ENCODE results near the gene CCDC85C. TPM values are rescaled to one million over a fixed set of nuclear protein-coding genes. Genes with fewer than 3 reads are reported as not detected.

Gene CCDC85C
- polyA plus RNA-seq, 1 experiment, result 11.8 TPM

DNA sequence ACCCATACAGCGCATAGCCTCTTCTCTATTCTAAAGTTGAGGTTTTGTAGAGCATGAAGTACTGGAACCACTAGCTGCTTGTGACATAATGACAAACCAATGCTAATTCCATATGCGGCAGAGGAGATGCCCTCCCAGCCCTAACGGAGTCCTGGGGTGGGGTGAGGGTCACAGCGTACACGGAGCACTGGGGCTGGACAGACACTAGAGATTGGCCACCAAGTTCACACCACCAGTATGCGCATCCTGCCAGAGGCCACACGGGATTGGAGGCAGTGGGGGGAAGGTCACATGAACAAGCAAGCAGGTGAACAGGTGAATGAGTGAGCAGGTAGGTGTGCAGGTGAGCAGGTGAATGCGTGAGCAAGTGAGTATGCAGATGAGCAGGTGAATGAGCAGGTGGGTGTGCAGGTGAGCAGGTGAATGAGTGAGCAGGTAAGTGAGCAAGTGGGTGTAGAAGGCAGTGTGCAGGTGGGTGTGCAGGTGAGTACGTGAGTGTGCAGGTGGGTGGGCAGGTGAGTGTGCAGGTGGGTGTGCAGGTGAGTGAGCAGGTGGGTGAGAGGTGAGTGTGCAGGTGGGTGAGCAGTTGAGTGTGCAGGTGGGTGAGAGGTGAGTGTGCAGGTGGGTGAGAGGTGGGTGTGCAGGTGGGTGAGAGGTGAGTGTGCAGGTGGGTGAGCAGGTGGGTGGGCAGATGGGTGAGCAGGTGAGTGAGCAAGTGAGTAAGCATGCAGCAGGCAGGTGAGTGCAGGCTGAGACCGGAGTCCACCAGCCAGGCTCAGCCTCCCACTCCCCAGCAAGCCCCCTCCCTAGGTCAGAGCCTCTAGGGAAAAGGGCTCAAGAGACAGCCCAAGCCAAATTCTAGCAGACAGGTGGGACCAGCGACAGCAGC, 52.7 kb downstream of the CCDC85C start:
- POLR2A ChIA-PET, result no interaction called here

DNA sequence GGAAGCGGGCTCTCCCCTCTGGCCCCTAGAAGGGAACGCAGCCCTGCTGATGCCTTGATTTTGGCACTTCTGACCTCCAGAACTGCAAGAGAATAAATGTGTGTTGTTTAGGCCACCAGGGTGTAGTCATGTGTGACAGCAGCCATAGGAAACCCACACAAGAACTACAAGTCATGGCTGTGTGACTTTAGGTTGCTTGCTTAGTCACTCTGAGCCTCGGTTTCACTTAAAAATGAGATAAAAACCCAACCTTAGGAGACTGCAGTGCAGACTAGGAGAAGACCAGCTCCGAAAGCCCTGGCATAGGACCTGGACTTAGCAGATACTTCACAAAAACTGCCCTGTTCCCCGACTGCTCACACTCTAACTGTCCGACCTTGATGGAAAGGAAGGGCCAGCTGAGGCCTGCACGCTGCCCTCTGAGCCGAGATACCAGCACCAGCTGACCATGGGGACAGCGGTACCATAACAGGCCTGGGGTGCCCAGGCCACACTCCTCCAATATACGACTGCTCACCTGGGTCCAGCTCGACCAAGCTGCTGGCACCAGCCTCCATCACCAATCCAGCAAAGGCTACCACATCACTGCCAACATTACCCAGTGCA, 53.5 kb downstream of the CCDC85C start:
- POLR2A ChIA-PET, result no interaction called here

More for the DNA sequence above, 52.7 kb downstream of the CCDC85C start:
- no peaks in the 10 kb centered on the region for H3K36me3 ChIP-seq (ENCODE audit: control insufficient read depth, insufficient read depth, low read length)
- DNase-seq (ENCODE audit: low read depth), result no peak
- CTCF ChIA-PET, result interaction anchor here (1.2 kb wide), 1 partner anchor 28 kb away, joined by 4 read pairs; no protein-coding TSS in a partner anchor
- H3K27me3 ChIP-seq (ENCODE audit: control insufficient read depth, insufficient read depth, low read length), result no peaks in the 10 kb centered on the region
- H3K4me3 ChIP-seq (ENCODE audit: low read depth, low read length), result no peak overlapping the region
- TF ChIP-seq, protein P1, sequence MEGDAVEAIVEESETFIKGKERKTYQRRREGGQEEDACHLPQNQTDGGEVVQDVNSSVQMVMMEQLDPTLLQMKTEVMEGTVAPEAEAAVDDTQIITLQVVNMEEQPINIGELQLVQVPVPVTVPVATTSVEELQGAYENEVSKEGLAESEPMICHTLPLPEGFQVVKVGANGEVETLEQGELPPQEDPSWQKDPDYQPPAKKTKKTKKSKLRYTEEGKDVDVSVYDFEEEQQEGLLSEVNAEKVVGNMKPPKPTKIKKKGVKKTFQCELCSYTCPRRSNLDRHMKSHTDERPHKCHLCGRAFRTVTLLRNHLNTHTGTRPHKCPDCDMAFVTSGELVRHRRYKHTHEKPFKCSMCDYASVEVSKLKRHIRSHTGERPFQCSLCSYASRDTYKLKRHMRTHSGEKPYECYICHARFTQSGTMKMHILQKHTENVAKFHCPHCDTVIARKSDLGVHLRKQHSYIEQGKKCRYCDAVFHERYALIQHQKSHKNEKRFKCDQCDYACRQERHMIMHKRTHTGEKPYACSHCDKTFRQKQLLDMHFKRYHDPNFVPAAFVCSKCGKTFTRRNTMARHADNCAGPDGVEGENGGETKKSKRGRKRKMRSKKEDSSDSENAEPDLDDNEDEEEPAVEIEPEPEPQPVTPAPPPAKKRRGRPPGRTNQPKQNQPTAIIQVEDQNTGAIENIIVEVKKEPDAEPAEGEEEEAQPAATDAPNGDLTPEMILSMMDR (IDR thresholded peaks at IDR 0.05; ENCODE audit: insufficient read depth, low read depth, low read length), result no peak

DNA sequence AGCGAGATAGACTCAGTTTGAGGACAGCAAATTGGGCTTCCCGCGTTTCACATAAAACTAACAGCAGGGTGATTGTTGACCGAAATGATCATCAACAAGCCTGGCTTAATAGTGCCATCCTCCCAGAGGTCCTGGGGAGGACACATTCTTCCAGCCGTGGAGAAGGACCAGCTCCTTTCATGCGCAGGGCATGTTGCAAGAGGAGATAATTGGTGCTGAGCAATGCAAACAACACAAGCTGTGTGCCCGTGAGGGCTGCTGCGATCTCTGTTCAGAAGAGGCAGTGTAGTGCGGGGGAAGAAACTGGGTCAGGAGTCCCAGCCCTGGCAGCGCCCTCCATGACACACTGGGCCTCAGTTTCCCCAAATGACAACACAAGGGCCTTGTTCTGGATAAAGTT, 54.3 kb downstream of the CCDC85C start:
- POLR2A ChIA-PET, result no interaction called here
- no peak for DNase-seq (ENCODE audit: low read depth)

More for the DNA sequence above, 53.5 kb downstream of the CCDC85C start:
- Histone ChIP-seq H3K4me3 (ENCODE audit: low read depth, low read length) (no peak overlapping the region), H3K36me3 (ENCODE audit: control insufficient read depth, insufficient read depth, low read length) (no peaks in the 10 kb centered on the region), H3K27me3 (ENCODE audit: control insufficient read depth, insufficient read depth, low read length) (no peaks in the 10 kb centered on the region)
- TF ChIP-seq, protein P1 (IDR thresholded peaks at IDR 0.05; ENCODE audit: insufficient read depth, low read depth, low read length), result no peak
- no peak for DNase-seq (ENCODE audit: low read depth)
- CTCF ChIA-PET, result interaction anchor here (1.2 kb wide), 1 partner anchor 27 kb away, joined by 4 read pairs; no protein-coding TSS in a partner anchor

DNA sequence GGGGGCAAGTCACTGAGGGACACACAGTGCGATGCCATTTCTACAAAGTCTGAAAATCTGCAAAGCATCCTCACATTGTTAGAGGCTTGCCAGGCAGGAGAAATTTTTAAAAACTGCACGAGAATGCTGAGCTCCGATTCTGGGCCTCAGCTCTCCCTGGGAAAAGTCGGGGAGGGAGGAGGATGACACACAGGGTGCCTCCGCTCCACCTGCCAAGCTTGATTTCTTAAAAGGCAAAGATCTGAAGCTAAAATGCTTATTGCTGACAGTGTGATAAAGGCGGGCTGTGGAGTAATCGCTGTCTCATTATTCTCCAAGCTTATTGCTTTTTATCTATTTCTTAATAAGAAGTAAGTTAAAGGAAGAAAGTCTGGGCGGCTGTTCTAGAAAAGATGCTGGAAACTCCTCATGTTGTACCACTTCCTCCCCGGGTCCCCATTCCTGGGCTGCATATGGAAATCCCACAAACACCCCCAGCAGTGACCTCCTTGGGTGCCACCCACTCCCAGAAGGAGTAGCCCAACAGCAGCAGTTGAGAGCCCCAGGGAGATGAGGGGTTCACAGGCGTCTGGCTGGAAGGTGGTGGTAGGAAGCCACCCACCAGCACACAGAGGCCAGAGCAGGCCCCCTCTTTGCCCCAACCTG, 55.0 kb downstream of the CCDC85C start:
- no peaks in the 10 kb centered on the region for H3K27me3 ChIP-seq (ENCODE audit: control insufficient read depth, insufficient read depth, low read length)
- ChIA-PET POLR2A (no interaction called here), CTCF (interaction anchor here (1.0 to 1.1 kb wide), 2 partner anchors 14 to 31 kb away, joined by 3 read pairs; no protein-coding TSS in a partner anchor)
- H3K4me3 ChIP-seq (ENCODE audit: low read depth, low read length), result no peak overlapping the region
- DNase-seq (ENCODE audit: low read depth), result no peak
- H3K36me3 ChIP-seq (ENCODE audit: control insufficient read depth, insufficient read depth, low read length), result no peaks in the 10 kb centered on the region
- TF ChIP-seq, protein P1 (IDR thresholded peaks at IDR 0.05; ENCODE audit: insufficient read depth, low read depth, low read length), result no peak

More for the DNA sequence above, 54.3 kb downstream of the CCDC85C start:
- Histone ChIP-seq H3K4me3 (ENCODE audit: low read depth, low read length) (no peak overlapping the region), H3K27me3 (ENCODE audit: control insufficient read depth, insufficient read depth, low read length) (no peaks in the 10 kb centered on the region), H3K36me3 (ENCODE audit: control insufficient read depth, insufficient read depth, low read length) (no peaks in the 10 kb centered on the region)
- CTCF ChIA-PET, result interaction anchor here (1.0 kb wide), 1 partner anchor 32 kb away, joined by 3 read pairs; no protein-coding TSS in a partner anchor
- TF ChIP-seq, protein P1 (IDR thresholded peaks at IDR 0.05; ENCODE audit: insufficient read depth, low read depth, low read length), result no peak

DNA sequence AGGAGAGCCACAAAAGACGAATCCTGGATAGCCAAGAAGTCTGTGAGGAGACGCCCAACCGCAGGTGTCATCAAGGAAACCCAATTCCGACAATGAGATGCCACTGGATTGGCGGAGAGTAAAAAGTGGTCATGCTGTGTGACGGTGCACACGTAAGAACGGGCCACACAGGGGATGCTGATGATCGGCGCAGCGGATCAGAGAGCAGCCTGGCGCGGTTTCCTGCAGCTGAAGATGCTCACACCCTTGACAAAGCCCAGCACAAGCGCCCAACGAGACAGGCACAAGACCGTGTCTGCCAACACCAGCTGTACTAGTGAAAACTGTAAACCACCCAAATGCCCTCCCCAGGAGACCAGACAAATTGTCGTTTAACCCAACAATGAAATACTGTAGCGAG, 55.8 kb downstream of the CCDC85C start:
- ChIA-PET POLR2A (no interaction called here), CTCF (interaction anchor here (1.1 kb wide), 1 partner anchor 14 kb away, joined by 3 read pairs; no protein-coding TSS in a partner anchor)

More for the DNA sequence above, 55.8 kb downstream of the CCDC85C start:
- TF ChIP-seq, protein P1 (IDR thresholded peaks at IDR 0.05; ENCODE audit: insufficient read depth, low read depth, low read length), result no peak
- Histone ChIP-seq H3K36me3 (ENCODE audit: control insufficient read depth, insufficient read depth, low read length) (no peaks in the 10 kb centered on the region), H3K27me3 (ENCODE audit: control insufficient read depth, insufficient read depth, low read length) (no peaks in the 10 kb centered on the region), H3K4me3 (ENCODE audit: low read depth, low read length) (no peak overlapping the region)
- no peak for DNase-seq (ENCODE audit: low read depth)

Measured in BJ (cell line).